ENCODE data around the gene HSD3B7.

GRCh38 chr16:30942426-30942806 lies 42.6 kb upstream of the HSD3B7 start:
- TF ChIP-seq, protein P1, sequence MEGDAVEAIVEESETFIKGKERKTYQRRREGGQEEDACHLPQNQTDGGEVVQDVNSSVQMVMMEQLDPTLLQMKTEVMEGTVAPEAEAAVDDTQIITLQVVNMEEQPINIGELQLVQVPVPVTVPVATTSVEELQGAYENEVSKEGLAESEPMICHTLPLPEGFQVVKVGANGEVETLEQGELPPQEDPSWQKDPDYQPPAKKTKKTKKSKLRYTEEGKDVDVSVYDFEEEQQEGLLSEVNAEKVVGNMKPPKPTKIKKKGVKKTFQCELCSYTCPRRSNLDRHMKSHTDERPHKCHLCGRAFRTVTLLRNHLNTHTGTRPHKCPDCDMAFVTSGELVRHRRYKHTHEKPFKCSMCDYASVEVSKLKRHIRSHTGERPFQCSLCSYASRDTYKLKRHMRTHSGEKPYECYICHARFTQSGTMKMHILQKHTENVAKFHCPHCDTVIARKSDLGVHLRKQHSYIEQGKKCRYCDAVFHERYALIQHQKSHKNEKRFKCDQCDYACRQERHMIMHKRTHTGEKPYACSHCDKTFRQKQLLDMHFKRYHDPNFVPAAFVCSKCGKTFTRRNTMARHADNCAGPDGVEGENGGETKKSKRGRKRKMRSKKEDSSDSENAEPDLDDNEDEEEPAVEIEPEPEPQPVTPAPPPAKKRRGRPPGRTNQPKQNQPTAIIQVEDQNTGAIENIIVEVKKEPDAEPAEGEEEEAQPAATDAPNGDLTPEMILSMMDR (IDR thresholded peaks at IDR 0.05) = no peak
- no peak for TF ChIP-seq POLR2A (IDR thresholded peaks at IDR 0.05)

Data from gastroesophageal sphincter (tissue), 3 donors.